Karpas-422 (cell line): ENCODE results near the gene RUNX1. TPM values are rescaled to one million over a fixed set of nuclear protein-coding genes. Genes with fewer than 3 reads are reported as not detected.

Source experiments
- DNase-seq: peaks from one replicate; pipeline ENCODE4 v3.0.0-alpha.2; 2015
- H2AFZ ChIP-seq: fragments of 200-600 bp; sonication (generic); 2 replicates; pipeline ENCODE4 v1.6.1; 2014; ENCODE audit warnings: antibody characterized with exemption, low read length, mixed read lengths
- H3K27ac ChIP-seq: fragments of 200-600 bp; sonication (generic); 2 replicates; pipeline ENCODE4 v1.5.1; 2014; ENCODE audit warnings: mild to moderate bottlenecking, low read length, moderate library complexity
- H3K27me3 ChIP-seq: fragments of 200-600 bp; sonication (generic); 2 replicates; pipeline ENCODE4 v1.6.1; 2014; ENCODE audit warnings: low read length, mixed read lengths
- H3K36me3 ChIP-seq: fragments of 200-600 bp; sonication (generic); 2 replicates; pipeline ENCODE4 v1.6.1; 2014; ENCODE audit warnings: low read length, mixed read lengths; ENCODE audit not compliant: insufficient read depth
- H3K4me1 ChIP-seq: fragments of 200-600 bp; sonication (generic); 2 replicates; pipeline ENCODE4 v1.6.1; 2014; ENCODE audit warnings: mild to moderate bottlenecking, low read length, mixed read lengths
- H3K4me2 ChIP-seq: fragments of 200-600 bp; sonication (generic); 2 replicates; pipeline ENCODE4 v1.6.1; 2014; ENCODE audit warnings: low read length, low read depth, mild to moderate bottlenecking; ENCODE audit not compliant: poor library complexity, severe bottlenecking
- H3K4me3 ChIP-seq: fragments of 200-600 bp; sonication (generic); 2 replicates; pipeline ENCODE4 v1.5.1; 2014; ENCODE audit warnings: mild to moderate bottlenecking, antibody characterized with exemption, low read length, mixed read lengths
- H3K79me2 ChIP-seq: fragments of 200-600 bp; sonication (generic); 2 replicates; pipeline ENCODE4 v1.6.1; 2014; ENCODE audit warnings: mild to moderate bottlenecking, low read length, mixed read lengths
- H3K9ac ChIP-seq: fragments of 200-600 bp; sonication (generic); 2 replicates; pipeline ENCODE4 v1.6.0; 2014; ENCODE audit warnings: low read length
- H3K9me2 ChIP-seq: fragments of 200-600 bp; sonication (generic), shearing (Covaris generic); replicated peaks from 2 replicates; pipeline ENCODE4 v1.6.0; 2014; ENCODE audit warnings: mild to moderate bottlenecking, low read length, moderate library complexity; ENCODE audit not compliant: insufficient read depth
- H3K9me3 ChIP-seq: fragments of 300-700, 200-600 bp; sonication (generic); 2 replicates; pipeline ENCODE4 v1.6.1; 2014; ENCODE audit warnings: low read length, mixed read lengths
- H4K20me1 ChIP-seq: fragments of 200-600 bp; sonication (generic); 2 replicates; pipeline ENCODE4 v1.6.1; 2014; ENCODE audit warnings: mild to moderate bottlenecking, antibody characterized with exemption, low read length, low read depth; ENCODE audit not compliant: insufficient read depth
- total RNA-seq: library from RNA; depleted of rRNA; stranded (reverse); fragments of >200 nt; shearing (Covaris generic); gene quantifications from 2 replicates; pipeline ENCODE4 v1.2.3, GENCODE V29; 2014; ENCODE audit warnings: low replicate concordance

The RUNX1 gene
- total RNA-seq, 1 experiment from 2014 or later, result 20.5 TPM

DNA sequence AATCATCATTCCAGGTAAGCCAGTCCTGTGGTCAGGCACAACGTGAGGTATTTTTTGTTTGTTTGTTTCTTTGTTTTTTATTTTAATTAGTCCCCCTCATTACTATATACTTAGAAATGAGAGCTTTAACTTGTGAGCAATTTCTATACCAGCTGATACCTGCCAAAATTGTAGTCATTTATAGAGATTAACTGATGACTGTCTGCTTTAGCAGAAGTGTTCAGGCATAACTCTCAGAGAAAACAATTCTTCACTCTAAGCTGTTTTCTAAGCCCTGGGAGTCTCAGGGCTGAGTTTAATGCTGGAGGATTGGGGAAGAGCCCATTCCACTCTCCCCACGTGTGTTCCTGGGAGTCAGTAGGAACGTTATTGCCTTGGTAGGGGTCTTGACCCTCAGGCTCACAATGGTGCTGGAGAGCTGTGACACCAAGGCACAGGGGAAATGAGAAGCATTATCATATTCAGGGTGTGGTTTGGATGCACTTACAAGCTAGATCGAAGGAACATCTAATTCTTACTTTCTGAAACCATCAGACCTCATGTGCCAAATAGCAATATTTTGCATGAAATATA, 212.1 kb downstream of the RUNX1 start:
- Histone ChIP-seq H3K9me2 (no peaks in the 10 kb centered on the region), H3K4me2 (no peak overlapping the region), H3K9ac (no peak overlapping the region), H3K79me2 (no peaks in the 10 kb centered on the region), H3K27me3 (no peaks in the 10 kb centered on the region), H2AFZ (no peak overlapping the region), H3K4me3 (no peak overlapping the region), H3K9me3 (no peaks in the 10 kb centered on the region), H3K4me1 (no peaks in the 10 kb centered on the region), H3K27ac (no peak overlapping the region), H4K20me1 (no peaks in the 10 kb centered on the region), H3K36me3 (peaks cover 8% of the 10 kb centered on the region; the same call in 1 of the 2 replicates)
- no peak for DNase-seq

GRCh38 chr21:34836103-34836932, 212.8 kb downstream of the RUNX1 start:
- no peaks in the 10 kb centered on the region for H3K4me1 ChIP-seq
- H3K36me3 ChIP-seq, result peaks cover 8% of the 10 kb centered on the region; the same call in 1 of the 2 replicates
- H3K9me3 ChIP-seq, result no peaks in the 10 kb centered on the region
- H2AFZ ChIP-seq, result no peak overlapping the region
- H3K9ac ChIP-seq, result no peak overlapping the region
- DNase-seq, result no peak
- no peaks in the 10 kb centered on the region for H3K27me3 ChIP-seq
- H3K4me3 ChIP-seq, result no peak overlapping the region
- H3K79me2 ChIP-seq, result no peaks in the 10 kb centered on the region
- H3K4me2 ChIP-seq, result no peak overlapping the region
- H3K27ac ChIP-seq, result no peak overlapping the region
- no peaks in the 10 kb centered on the region for H4K20me1 ChIP-seq
- no peaks in the 10 kb centered on the region for H3K9me2 ChIP-seq

- H3K79me2 ChIP-seq, result no peaks in the 10 kb centered on the region
- no peaks in the 10 kb centered on the region for H3K9me2 ChIP-seq
- H3K27ac ChIP-seq, result no peak overlapping the region
- no peaks in the 10 kb centered on the region for H3K27me3 ChIP-seq
- H2AFZ ChIP-seq, result no peak overlapping the region
- H3K4me3 ChIP-seq, result no peak overlapping the region
- H4K20me1 ChIP-seq, result no peaks in the 10 kb centered on the region
- H3K4me2 ChIP-seq, result no peak overlapping the region
- no peak overlapping the region for H3K9ac ChIP-seq
- no peak for DNase-seq
- H3K9me3 ChIP-seq, result no peaks in the 10 kb centered on the region
- H3K4me1 ChIP-seq, result no peaks in the 10 kb centered on the region
- peaks cover 8% of the 10 kb centered on the region; the same call in 1 of the 2 replicates for H3K36me3 ChIP-seq
Observed at GRCh38 chr21:34835526-34835925, 213.6 kb downstream of the RUNX1 start.

DNA sequence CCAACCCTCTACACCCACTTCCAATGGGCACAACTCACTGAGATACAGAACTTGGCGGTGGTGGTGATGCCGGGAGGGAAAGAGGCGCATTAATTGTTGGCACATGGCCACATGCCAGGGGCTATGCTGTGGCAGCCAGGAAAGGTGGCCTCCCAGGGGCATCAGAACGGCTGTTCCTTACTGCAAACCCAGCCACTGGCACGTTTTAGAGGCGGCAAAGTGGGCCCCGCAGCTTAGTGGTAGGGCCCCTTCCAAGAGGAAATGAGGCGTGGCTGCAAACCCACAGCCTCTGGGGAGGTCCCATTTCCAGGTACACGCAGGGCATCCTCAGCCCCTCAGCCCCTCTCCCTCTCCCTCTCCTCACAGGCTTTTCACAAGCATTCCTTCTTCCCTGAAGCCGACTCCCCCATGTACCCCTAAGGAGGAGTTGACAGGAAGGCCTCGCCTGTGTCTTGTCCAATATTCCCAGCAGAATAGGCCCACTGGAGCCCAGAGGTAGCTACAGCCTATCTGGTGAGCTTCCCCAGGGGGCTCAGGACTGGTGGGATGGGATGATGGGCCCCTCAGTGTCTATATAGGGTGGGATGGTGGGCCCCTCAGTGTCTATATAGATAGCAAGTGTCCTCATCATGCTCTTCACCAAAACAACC, 214.1 kb downstream of the RUNX1 start:
- H4K20me1 ChIP-seq, result no peaks in the 10 kb centered on the region
- no peak for DNase-seq
- no peak overlapping the region for H3K9ac ChIP-seq
- H3K9me3 ChIP-seq, result no peaks in the 10 kb centered on the region
- no peaks in the 10 kb centered on the region for H3K79me2 ChIP-seq
- no peak overlapping the region for H2AFZ ChIP-seq
- H3K4me1 ChIP-seq, result no peaks in the 10 kb centered on the region
- no peaks in the 10 kb centered on the region for H3K9me2 ChIP-seq
- no peak overlapping the region for H3K4me2 ChIP-seq
- no peak overlapping the region for H3K27ac ChIP-seq
- H3K4me3 ChIP-seq, result no peak overlapping the region
- no peaks in the 10 kb centered on the region for H3K27me3 ChIP-seq
- H3K36me3 ChIP-seq, result peaks cover 8% of the 10 kb centered on the region; the same call in 1 of the 2 replicates

DNA sequence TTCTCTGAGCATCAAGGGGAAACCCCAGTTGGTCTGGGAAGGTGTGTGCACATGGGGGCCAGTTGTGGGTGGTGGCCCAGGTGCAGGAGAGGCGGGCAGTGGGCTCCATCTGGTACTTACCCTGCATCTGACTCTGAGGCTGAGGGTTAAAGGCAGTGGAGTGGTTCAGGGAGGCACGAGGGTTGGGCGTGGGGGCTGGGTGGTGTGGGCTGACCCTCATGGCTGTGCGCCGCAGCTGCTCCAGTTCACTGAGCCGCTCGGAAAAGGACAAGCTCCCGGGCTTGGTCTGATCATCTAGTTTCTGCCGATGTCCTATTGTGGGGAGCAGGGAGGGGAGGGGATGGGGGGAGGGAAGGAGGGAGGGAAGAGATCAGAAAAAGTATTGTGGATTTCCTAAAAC, 214.8 kb downstream of the RUNX1 start:
- Histone ChIP-seq H3K27me3 (no peaks in the 10 kb centered on the region), H3K79me2 (no peaks in the 10 kb centered on the region), H3K9me2 (no peaks in the 10 kb centered on the region), H3K4me3 (no peak overlapping the region), H2AFZ (no peak overlapping the region), H3K4me1 (no peaks in the 10 kb centered on the region), H3K9me3 (no peaks in the 10 kb centered on the region), H3K9ac (no peak overlapping the region), H3K4me2 (no peak overlapping the region), H3K36me3 (peaks cover 8% of the 10 kb centered on the region; the same call in 1 of the 2 replicates), H4K20me1 (no peaks in the 10 kb centered on the region), H3K27ac (no peak overlapping the region)
- no peak for DNase-seq

DNA sequence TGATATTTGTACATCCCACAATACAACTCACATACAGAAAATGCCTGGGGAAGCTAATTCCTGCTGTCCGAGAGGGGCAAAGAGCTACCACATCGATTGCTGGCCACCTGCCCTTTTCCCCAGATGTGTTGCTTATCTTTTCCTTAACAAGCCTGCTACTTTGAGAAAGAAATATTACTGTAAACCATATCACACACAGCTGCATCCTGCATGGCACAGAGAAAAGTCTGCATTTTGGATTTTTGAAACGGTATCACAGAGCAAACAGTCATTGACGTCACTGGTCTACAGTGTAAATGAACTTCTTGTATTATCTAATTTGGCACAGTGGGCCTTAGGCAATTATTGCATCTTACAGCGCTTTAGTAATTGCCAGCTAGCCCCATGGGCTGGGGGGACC, 215.6 kb downstream of the RUNX1 start:
- Histone ChIP-seq H3K4me1 (no peaks in the 10 kb centered on the region), H3K9me3 (no peaks in the 10 kb centered on the region), H3K9ac (no peak overlapping the region), H2AFZ (no peak overlapping the region), H3K4me2 (no peak overlapping the region), H3K9me2 (no peaks in the 10 kb centered on the region), H3K27ac (no peak overlapping the region), H3K79me2 (no peaks in the 10 kb centered on the region), H3K27me3 (no peaks in the 10 kb centered on the region), H3K36me3 (peaks cover 8% of the 10 kb centered on the region; the same call in 1 of the 2 replicates), H3K4me3 (no peak overlapping the region), H4K20me1 (no peaks in the 10 kb centered on the region)
- no peak for DNase-seq

GRCh38 chr21:34830386-34831170, 218.5 kb downstream of the RUNX1 start:
- DNase-seq, result no peak
- no peak overlapping the region for H3K27ac ChIP-seq
- no peaks in the 10 kb centered on the region for H3K9me2 ChIP-seq
- no peaks in the 10 kb centered on the region for H3K9me3 ChIP-seq
- H3K79me2 ChIP-seq, result no peaks in the 10 kb centered on the region
- peaks cover 8% of the 10 kb centered on the region; the same call in 1 of the 2 replicates for H3K36me3 ChIP-seq
- H3K27me3 ChIP-seq, result no peaks in the 10 kb centered on the region
- H4K20me1 ChIP-seq, result no peaks in the 10 kb centered on the region
- no peak overlapping the region for H3K9ac ChIP-seq
- no peak overlapping the region for H2AFZ ChIP-seq
- H3K4me2 ChIP-seq, result no peak overlapping the region
- no peak overlapping the region for H3K4me3 ChIP-seq
- no peaks in the 10 kb centered on the region for H3K4me1 ChIP-seq
